Osteoblast (primary cell): ENCODE data around the gene IPO4. TPM values are rescaled to one million over a fixed set of nuclear protein-coding genes. Genes with fewer than 3 reads are reported as not detected.

Source experiments
- DNase-seq: peaks from one replicate; pipeline ENCODE4 v3.0.0; 2011; ENCODE audit warnings: low spot score, mixed read lengths; ENCODE audit not compliant: insufficient read length; ENCODE audit errors: missing footprints
- H2AFZ ChIP-seq: 2 replicates; pipeline ENCODE4 v1.6.0; 2011; ENCODE audit warnings: mild to moderate bottlenecking, low read length
- H3K27ac ChIP-seq: 2 replicates; pipeline ENCODE4 v1.5.1; 2011; ENCODE audit warnings: mild to moderate bottlenecking, low read depth, low read length, moderate library complexity
- H3K27me3 ChIP-seq: 2 replicates; pipeline ENCODE4 v1.6.0; 2012; ENCODE audit warnings: mild to moderate bottlenecking, control low read depth, inconsistent platforms, low read length, moderate library complexity; ENCODE audit not compliant: insufficient read depth
- H3K36me3 ChIP-seq: 2 replicates; pipeline ENCODE4 v1.5.1; 2011; ENCODE audit warnings: mild to moderate bottlenecking, low read length, control low read depth, moderate library complexity; ENCODE audit not compliant: insufficient read depth
- H3K4me1 ChIP-seq: 2 replicates; pipeline ENCODE4 v1.5.1; 2011; ENCODE audit warnings: mild to moderate bottlenecking, low read length, control low read depth, moderate library complexity; ENCODE audit not compliant: insufficient read depth
- H3K4me2 ChIP-seq: 2 replicates; pipeline ENCODE4 v1.6.0; 2011; ENCODE audit warnings: mild to moderate bottlenecking, low read length; ENCODE audit not compliant: insufficient read depth
- H3K4me3 ChIP-seq: fragments of 200-600 bp; sonication (generic); 3 replicates; pipeline ENCODE4 v1.5.1; 2012; ENCODE audit warnings: mild to moderate bottlenecking, low read length, inconsistent platforms; ENCODE audit not compliant: insufficient read depth
- H3K79me2 ChIP-seq: 2 replicates; pipeline ENCODE4 v1.6.0; 2012; ENCODE audit warnings: mild to moderate bottlenecking, low read length, control low read depth, inconsistent platforms; ENCODE audit not compliant: insufficient read depth
- H3K9me3 ChIP-seq: 2 replicates; pipeline ENCODE4 v1.5.1; 2011; ENCODE audit warnings: low read depth, low read length, control low read depth
- H4K20me1 ChIP-seq: 2 replicates; pipeline ENCODE4 v1.6.0; 2012; ENCODE audit warnings: mild to moderate bottlenecking, low read length, control low read depth; ENCODE audit not compliant: insufficient read depth
- CTCF ChIP-seq: IDR thresholded peaks from 2 replicates; pipeline ENCODE4 v1.5.1; 2011; ENCODE audit warnings: mild to moderate bottlenecking, low read depth, low read length, moderate library complexity; ENCODE audit errors: extremely low read depth
- total RNA-seq: library from RNA; depleted of rRNA; stranded (reverse); fragments of >200 nt; gene quantifications from 2 replicates; pipeline ENCODE4 v1.2.3, GENCODE V29; 2012

The IPO4 gene
- total RNA-seq, 1 donor, result 47.0 TPM

GRCh38 chr14:24185741-24186140 is 2.9 kb downstream of the IPO4 start:
- Histone ChIP-seq H3K9me3 (no peaks in the 10 kb centered on the region), H3K79me2 (peaks cover 25% of the 10 kb centered on the region), H3K27ac (no peak overlapping the region), H2AFZ (no peak overlapping the region), H3K4me3 (no peak overlapping the region), H4K20me1 (peaks cover 4% of the 10 kb centered on the region), H3K36me3 (peaks cover 58% of the 10 kb centered on the region), H3K4me2 (no peak overlapping the region), H3K4me1 (peaks cover 11% of the 10 kb centered on the region), H3K27me3 (no peaks in the 10 kb centered on the region)
- DNase-seq, result no peak
- no peak for TF ChIP-seq CTCF

GRCh38 chr14:24185026-24185425 is 3.6 kb downstream of the IPO4 start:
- no peak overlapping the region for H3K27ac ChIP-seq
- DNase-seq, result no peak
- TF ChIP-seq CTCF, result no peak
- no peak overlapping the region for H2AFZ ChIP-seq
- H3K4me2 ChIP-seq, result no peak overlapping the region
- peaks cover 4% of the 10 kb centered on the region for H4K20me1 ChIP-seq
- H3K79me2 ChIP-seq, result peaks cover 25% of the 10 kb centered on the region
- H3K4me3 ChIP-seq, result no peak overlapping the region
- H3K9me3 ChIP-seq, result no peaks in the 10 kb centered on the region
- peaks cover 61% of the 10 kb centered on the region for H3K36me3 ChIP-seq
- H3K4me1 ChIP-seq, result peaks cover 15% of the 10 kb centered on the region
- H3K27me3 ChIP-seq, result no peaks in the 10 kb centered on the region

- no peak for DNase-seq
- Histone ChIP-seq H3K27ac (no peak overlapping the region), H3K4me1 (peaks cover 18% of the 10 kb centered on the region), H4K20me1 (peaks cover 4% of the 10 kb centered on the region), H2AFZ (no peak overlapping the region), H3K36me3 (peaks cover 66% of the 10 kb centered on the region), H3K4me2 (no peak overlapping the region), H3K27me3 (no peaks in the 10 kb centered on the region), H3K4me3 (no peak overlapping the region), H3K79me2 (peaks cover 25% of the 10 kb centered on the region), H3K9me3 (no peaks in the 10 kb centered on the region)
- TF ChIP-seq CTCF, result no peak
These were observed 4.3 kb downstream of the IPO4 start for GRCh38 chr14:24184104-24184970.

GRCh38 chr14:24183014-24183481 is 5.6 kb downstream of the IPO4 start:
- Histone ChIP-seq H3K9me3 (no peaks in the 10 kb centered on the region), H3K79me2 (peaks cover 21% of the 10 kb centered on the region), H3K27me3 (no peaks in the 10 kb centered on the region), H3K4me3 (no peak overlapping the region), H3K27ac (no peak overlapping the region), H2AFZ (no peak overlapping the region), H3K36me3 (peaks cover 77% of the 10 kb centered on the region), H3K4me2 (no peak overlapping the region), H4K20me1 (peaks cover 4% of the 10 kb centered on the region), H3K4me1 (peaks cover 14% of the 10 kb centered on the region)
- TF ChIP-seq CTCF, result no peak
- DNase-seq, result no peak
